Ishikawa (cell line): ENCODE results near the gene SLC16A4.

Experiments
- CREB1 ChIP-seq: IDR thresholded peaks from 2 replicates; pipeline ENCODE4 v1.6.1; 2012; ENCODE audit warnings: low read depth
- TF ChIP-seq, protein P1 (sequence below): IDR thresholded peaks from 2 replicates; pipeline ENCODE4 v1.6.1; 2012

DNA sequence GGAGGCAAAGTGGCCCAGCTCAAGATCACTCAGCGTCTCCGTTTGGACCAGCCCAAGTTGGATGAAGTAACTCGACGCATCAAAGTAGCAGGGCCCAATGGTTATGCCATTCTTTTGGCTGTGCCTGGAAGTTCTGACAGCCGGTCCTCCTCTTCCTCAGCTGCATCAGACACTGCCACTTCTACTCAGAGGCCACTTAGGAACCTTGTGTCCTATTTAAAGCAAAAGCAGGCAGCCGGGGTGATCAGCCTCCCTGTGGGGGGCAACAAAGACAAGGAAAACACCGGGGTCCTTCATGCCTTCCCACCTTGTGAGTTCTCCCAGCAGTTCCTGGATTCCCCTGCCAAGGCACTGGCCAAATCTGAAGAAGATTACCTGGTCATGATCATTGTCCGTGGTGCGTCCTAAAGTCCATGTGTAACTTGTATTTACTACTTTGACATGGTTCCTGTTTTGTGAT, 48.9 kb downstream of the SLC16A4 start:
- TF ChIP-seq CREB1 = no peak
- TF ChIP-seq, protein P1, sequence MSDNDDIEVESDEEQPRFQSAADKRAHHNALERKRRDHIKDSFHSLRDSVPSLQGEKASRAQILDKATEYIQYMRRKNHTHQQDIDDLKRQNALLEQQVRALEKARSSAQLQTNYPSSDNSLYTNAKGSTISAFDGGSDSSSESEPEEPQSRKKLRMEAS = no peak
